Spleen (tissue), 11 donors: ENCODE data around the gene CCDC184. TPM values are rescaled to one million over a fixed set of nuclear protein-coding genes. Genes with fewer than 3 reads are reported as not detected.

Experiments
- DNase-seq: peaks from one replicate; pipeline ENCODE4 v3.0.0-alpha.2; 2020
- H3K27ac ChIP-seq, 8 donors: fragments of 200-600 bp; sonication (generic) in 7 of 8; 1 replicate in 4 of 8; 2 replicates in 4 of 8; pipeline versions ENCODE4 v1.5.0 to v1.8.0; 2016 to 2021; ENCODE audit warnings: inconsistent platforms in 4 of 8, mild to moderate bottlenecking in 4 of 8, moderate library complexity in 1 of 8
- H3K27me3 ChIP-seq, 7 donors: fragments of 200-600 bp; sonication (generic) in 6 of 7; replicated peaks in 1 of 7; 1 replicate in 4 of 7; 2 replicates in 3 of 7; pipeline versions ENCODE4 v1.5.0 to v1.8.0; 2016 to 2021; ENCODE audit warnings: inconsistent platforms in 3 of 7, mild to moderate bottlenecking in 1 of 7
- H3K36me3 ChIP-seq, 6 donors: fragments of 200-600 bp; sonication (generic) in 5 of 6; 1 replicate in 4 of 6; 2 replicates in 2 of 6; pipeline versions ENCODE4 v1.5.0 to v1.8.0; 2016 to 2021; ENCODE audit warnings: inconsistent platforms in 2 of 6
- H3K4me1 ChIP-seq, 6 donors: fragments of 200-600 bp; sonication (generic) in 5 of 6; 1 replicate in 3 of 6; 2 replicates in 3 of 6; pipeline versions ENCODE4 v1.5.0 to v1.8.0; 2016 to 2021; ENCODE audit warnings: inconsistent platforms in 3 of 6
- H3K4me3 ChIP-seq, 8 donors: fragments of 200-600 bp; sonication (generic) in 7 of 8; 1 replicate in 4 of 8; 2 replicates in 4 of 8; pipeline versions ENCODE4 v1.5.0 to v1.8.0; 2016 to 2021; ENCODE audit warnings: inconsistent platforms in 4 of 8, mild to moderate bottlenecking in 4 of 8, moderate library complexity in 2 of 8
- H3K9me3 ChIP-seq, 8 donors: fragments of 200-600 bp; sonication (generic) in 7 of 8; 1 replicate in 4 of 8; 2 replicates in 4 of 8; pipeline versions ENCODE4 v1.5.0 to v1.8.0; 2016 to 2021; ENCODE audit warnings: inconsistent platforms in 4 of 8
- POLR2A ChIP-seq, 3 donors: fragments of 450-650 bp; IDR thresholded peaks; one replicate each; pipeline ENCODE4 v1.5.1; 2017; ENCODE audit warnings: antibody characterized with exemption in 3 of 3, mild to moderate bottlenecking in 1 of 3
- POLR2AphosphoS5 ChIP-seq, 3 donors: sonication (generic); formaldehyde crosslinking; IDR thresholded peaks; one replicate each; pipeline ENCODE4 v1.5.1; 2017; ENCODE audit warnings: antibody characterized with exemption in 3 of 3
- WGBS, 5 donors: extraction: QIAGEN DNeasy Blood & Tissue Kit in 3 of 5; methylation state at CpG; one replicate each; pipeline versions ENCODE4 v1.1.5 to v1.1.7; 2013 to 2018; 5-methylcytosine and 5-hydroxymethylcytosine counted together
- intact Hi-C: fragments of 100-400 bp; cut with DNase I; formaldehyde crosslinking; loops from one replicate; pipeline ENCODE4 v1.15.0; 2023; ENCODE audit warnings: low total_unique reads
- polyA plus RNA-seq, 3 donors: library from polyadenylated mRNA; stranded (reverse); fragments of 200-250 nt; gene quantifications; one replicate each; pipeline ENCODE4 v1.2.1, GENCODE V29; 2013
- total RNA-seq, 7 donors: library from RNA; depleted of rRNA in 3 of 7; stranded (reverse); fragments of >200 nt in 3 of 7; fragmentation: NEBNext Ultra II Directional in 4 of 7; extraction: Animal tissue kit (Norgen Biotek cat#: 25700) in 4 of 7; gene quantifications; one replicate each; pipeline versions ENCODE4 v1.1.0 to v1.2.1, GENCODE V29; 2016 to 2021
- TF ChIP-seq, protein P1 (sequence below), 11 experiments: fragments of 200-600 bp in 7 of 11; fragments of 450-650 bp in 4 of 11; sonication (generic) in 4 of 11; IDR thresholded peaks in 8 of 11; conservative IDR thresholded peaks in 3 of 11; 1 replicate in 7 of 11; 2 replicates in 4 of 11; pipeline versions ENCODE4 v1.4.0 to v1.8.0; 2016 to 2021; ENCODE audit warnings: antibody characterized with exemption in 11 of 11, inconsistent platforms in 4 of 11, mild to moderate bottlenecking in 1 of 11
- donor health status: healthy with polysubstance abuse.
- donor health status: DM: no; HTN: no; CAD: no; lungs with moderate emphysema.
- donor health status: DM: no; HTN: no; CAD: no.
- donor health status: Bipolar disorder and iron deficiency.
- donor health status: healthy.
- donor health status: DM: no; HTN: no; CAD: no.
- donor health status: DM: yes; HTN: yes; CAD: no.

The CCDC184 gene
- total and polyA plus RNA-seq, 10 donors, result 0.45 to 1.7 (median 0.88) TPM

DNA sequence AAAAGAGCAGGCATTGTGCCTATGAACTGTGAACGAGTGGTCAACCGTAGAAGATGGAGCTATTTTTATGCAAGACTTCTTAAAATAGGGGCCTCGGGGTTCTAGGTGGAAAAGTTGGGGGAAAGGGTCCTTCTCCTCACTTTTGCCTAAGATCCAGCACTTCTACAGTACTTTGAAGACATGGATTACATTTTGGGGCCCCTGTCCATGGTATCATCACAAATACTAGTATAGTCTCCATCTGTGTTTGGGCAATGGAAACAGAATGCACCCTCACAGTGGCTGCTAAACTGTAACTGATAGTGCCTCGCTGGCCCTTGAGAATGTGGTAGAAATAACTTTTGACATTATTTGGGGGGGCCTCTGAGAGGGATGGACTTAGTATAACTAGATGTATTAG lies 5.5 kb upstream of the CCDC184 start:
- no peak for DNase-seq
- Histone ChIP-seq H3K4me1 (peaks cover 0 to 20% (median 8%) of the 10 kb centered on the region in 6 donors), H3K9me3 (no peaks in the 10 kb centered on the region), H3K27ac (no peak overlapping the region), H3K27me3 (peaks cover 0 to 35% (median 0%) of the 10 kb centered on the region in 7 donors), H3K4me3 (no peak overlapping the region), H3K36me3 (no peaks in the 10 kb centered on the region)
- 71 to 78% (median 76%) methylated on average over 4 of the region's 4 CpGs for WGBS, 5 donors
- intact Hi-C loops, result no loop called here
- TF ChIP-seq POLR2A (IDR thresholded peaks at IDR 0.05), result no peak
- no peak for TF ChIP-seq POLR2AphosphoS5 (IDR thresholded peaks at IDR 0.05)
- TF ChIP-seq, protein P1, sequence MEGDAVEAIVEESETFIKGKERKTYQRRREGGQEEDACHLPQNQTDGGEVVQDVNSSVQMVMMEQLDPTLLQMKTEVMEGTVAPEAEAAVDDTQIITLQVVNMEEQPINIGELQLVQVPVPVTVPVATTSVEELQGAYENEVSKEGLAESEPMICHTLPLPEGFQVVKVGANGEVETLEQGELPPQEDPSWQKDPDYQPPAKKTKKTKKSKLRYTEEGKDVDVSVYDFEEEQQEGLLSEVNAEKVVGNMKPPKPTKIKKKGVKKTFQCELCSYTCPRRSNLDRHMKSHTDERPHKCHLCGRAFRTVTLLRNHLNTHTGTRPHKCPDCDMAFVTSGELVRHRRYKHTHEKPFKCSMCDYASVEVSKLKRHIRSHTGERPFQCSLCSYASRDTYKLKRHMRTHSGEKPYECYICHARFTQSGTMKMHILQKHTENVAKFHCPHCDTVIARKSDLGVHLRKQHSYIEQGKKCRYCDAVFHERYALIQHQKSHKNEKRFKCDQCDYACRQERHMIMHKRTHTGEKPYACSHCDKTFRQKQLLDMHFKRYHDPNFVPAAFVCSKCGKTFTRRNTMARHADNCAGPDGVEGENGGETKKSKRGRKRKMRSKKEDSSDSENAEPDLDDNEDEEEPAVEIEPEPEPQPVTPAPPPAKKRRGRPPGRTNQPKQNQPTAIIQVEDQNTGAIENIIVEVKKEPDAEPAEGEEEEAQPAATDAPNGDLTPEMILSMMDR (IDR thresholded peaks at IDR 0.05 in 8 of 11, conservative IDR thresholded peaks at IDR 0.05 in 3 of 11), result no peak

DNA sequence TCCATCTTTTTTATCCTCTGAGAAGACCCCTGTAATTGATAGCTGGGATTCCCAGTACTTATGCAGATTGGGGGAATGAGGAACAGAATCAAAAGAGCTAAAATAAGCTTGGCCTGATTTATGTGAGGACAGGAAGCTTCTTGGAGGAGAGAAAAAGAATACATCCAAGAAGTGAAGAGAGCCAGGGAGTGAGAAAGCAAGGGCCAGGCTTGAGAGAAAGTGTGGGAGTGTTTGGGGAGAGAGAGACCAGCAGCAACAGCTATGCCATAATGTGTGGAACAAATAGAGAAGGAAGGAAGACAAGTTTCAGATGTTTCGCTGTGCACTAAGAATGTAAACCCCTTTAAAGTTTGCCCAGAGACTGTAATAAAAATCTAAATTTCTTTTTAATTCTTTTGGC lies 4.0 kb upstream of the CCDC184 start:
- H3K36me3 ChIP-seq, result no peaks in the 10 kb centered on the region
- no peak for TF ChIP-seq POLR2A (IDR thresholded peaks at IDR 0.05)
- no peak for TF ChIP-seq POLR2AphosphoS5 (IDR thresholded peaks at IDR 0.05)
- TF ChIP-seq, protein P1 (IDR thresholded peaks at IDR 0.05 in 8 of 11, conservative IDR thresholded peaks at IDR 0.05 in 3 of 11), result no peak
- DNase-seq, result no peak
- intact Hi-C loops, result no loop called here
- H3K4me1 ChIP-seq, result peaks cover 0 to 34% (median 21%) of the 10 kb centered on the region in 6 donors
- no peaks in the 10 kb centered on the region for H3K9me3 ChIP-seq
- no peak overlapping the region for H3K4me3 ChIP-seq
- H3K27ac ChIP-seq, result no peak overlapping the region
- WGBS, 5 donors, result 83 to 92% (median 90%) methylated on average over 1 of the region's 1 CpG
- H3K27me3 ChIP-seq, result peaks cover 0 to 49% (median 11%) of the 10 kb centered on the region in 7 donors

DNA sequence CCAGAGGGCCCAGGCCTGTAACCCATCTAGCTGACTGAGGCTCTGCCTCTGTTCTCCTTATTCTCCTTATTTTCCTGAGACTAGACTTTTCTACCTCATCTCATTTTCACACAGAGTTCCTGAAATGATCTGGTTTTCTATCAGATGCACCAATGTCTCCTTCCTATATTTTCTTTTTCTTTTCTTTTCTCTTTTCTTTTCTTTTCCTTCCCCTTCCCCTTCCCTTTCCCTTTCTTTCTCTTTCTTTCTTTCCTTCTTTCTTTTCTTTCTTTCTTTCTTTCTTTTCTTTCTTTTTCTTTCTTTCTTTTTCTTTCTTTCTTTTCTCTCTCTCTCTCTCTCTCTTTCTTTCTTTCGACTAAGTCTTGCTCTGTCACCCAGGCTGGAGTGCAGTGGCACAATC lies 3.0 kb upstream of the CCDC184 start:
- no peaks in the 10 kb centered on the region for H3K36me3 ChIP-seq
- no peak overlapping the region for H3K27ac ChIP-seq
- H3K27me3 ChIP-seq, result peaks cover 0 to 59% (median 20%) of the 10 kb centered on the region in 7 donors
- no peaks in the 10 kb centered on the region for H3K9me3 ChIP-seq
- no peak overlapping the region for H3K4me3 ChIP-seq
- no peak for DNase-seq
- TF ChIP-seq, protein P1 (IDR thresholded peaks at IDR 0.05 in 8 of 11, conservative IDR thresholded peaks at IDR 0.05 in 3 of 11), result no peak
- no peak for TF ChIP-seq POLR2A (IDR thresholded peaks at IDR 0.05)
- no peak for TF ChIP-seq POLR2AphosphoS5 (IDR thresholded peaks at IDR 0.05)
- intact Hi-C loops, result loop anchor here (10.0 kb wide), 1 partner anchor 274 kb away; no protein-coding TSS in a partner anchor
- 82 to 87% (median 83%) methylated on average over 1 of the region's 1 CpG for WGBS, 5 donors
- peaks cover 0 to 40% (median 28%) of the 10 kb centered on the region in 6 donors for H3K4me1 ChIP-seq

DNA sequence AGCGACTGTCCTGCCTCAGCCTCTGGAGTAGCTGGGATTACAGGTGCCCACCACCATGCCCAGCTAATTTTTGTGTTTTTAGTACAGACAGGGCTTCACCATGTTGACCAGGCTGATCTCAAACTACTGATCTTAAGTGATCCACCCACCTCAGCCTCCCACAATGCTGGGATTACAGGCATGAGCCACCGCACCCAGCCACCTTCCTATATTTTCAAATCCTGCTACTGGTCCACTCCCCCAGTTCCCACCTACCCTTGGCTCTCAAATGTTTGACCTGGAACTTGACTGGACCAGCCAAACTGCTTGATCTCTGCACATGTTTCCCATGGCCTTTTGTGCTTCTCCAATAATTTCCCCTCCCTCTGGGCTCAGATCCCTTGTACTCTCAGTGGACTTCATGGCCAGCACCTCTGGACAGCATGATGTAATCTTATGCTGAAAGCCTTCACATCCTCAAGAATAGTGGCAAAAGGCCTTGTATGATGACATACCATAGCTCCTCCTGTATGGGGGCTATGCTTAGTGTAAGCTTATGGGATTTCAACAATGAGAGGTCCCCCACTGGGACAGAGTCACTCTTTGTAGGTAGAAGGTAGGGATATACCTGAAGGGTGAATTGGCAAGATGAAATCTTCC lies 2.5 kb upstream of the CCDC184 start:
- Histone ChIP-seq H3K9me3 (no peaks in the 10 kb centered on the region), H3K27ac (no peak overlapping the region), H3K27me3 (peaks cover 0 to 65% (median 20%) of the 10 kb centered on the region in 7 donors), H3K36me3 (no peaks in the 10 kb centered on the region), H3K4me1 (peaks cover 0 to 40% (median 28%) of the 10 kb centered on the region in 6 donors), H3K4me3 (no peak overlapping the region)
- 84 to 100% (median 90%) methylated on average over 2 of the region's 2 CpGs for WGBS, 5 donors
- TF ChIP-seq POLR2A (IDR thresholded peaks at IDR 0.05) (no peak), POLR2AphosphoS5 (IDR thresholded peaks at IDR 0.05) (no peak)
- TF ChIP-seq, protein P1 (IDR thresholded peaks at IDR 0.05 in 8 of 11, conservative IDR thresholded peaks at IDR 0.05 in 3 of 11), result no peak
- DNase-seq, result no peak
- intact Hi-C loops, result loop anchor here (10.0 kb wide), 1 partner anchor 274 kb away; no protein-coding TSS in a partner anchor
